DOHH2 (cell line): ENCODE data around the gene SYNCRIP.

Experiments
- H3F3A ChIP-seq: fragments of 200-600 bp; sonication (generic), shearing (Covaris generic); 2 replicates; pipeline ENCODE4 v1.6.0; 2016; ENCODE audit warnings: antibody characterized with exemption, mild to moderate bottlenecking; ENCODE audit not compliant: control insufficient read depth, insufficient read depth
- H3K27ac ChIP-seq: fragments of 200-600 bp; sonication (generic); 2 replicates; pipeline ENCODE4 v1.5.1; 2014; ENCODE audit warnings: low read depth, mild to moderate bottlenecking, low read length, moderate library complexity
- H3K27me3 ChIP-seq: fragments of 200-600 bp; sonication (generic); 2 replicates; pipeline ENCODE4 v1.6.1; 2014; ENCODE audit warnings: mild to moderate bottlenecking, low read length, mixed read lengths; ENCODE audit not compliant: control insufficient read depth
- H3K36me3 ChIP-seq: fragments of 200-600 bp; sonication (generic); 2 replicates; pipeline ENCODE4 v1.6.1; 2014; ENCODE audit warnings: mild to moderate bottlenecking, low read length, moderate library complexity, mixed read lengths; ENCODE audit not compliant: control insufficient read depth
- H3K4me1 ChIP-seq: fragments of 200-600 bp; sonication (generic); 2 replicates; pipeline ENCODE4 v1.6.1; 2014; ENCODE audit warnings: mild to moderate bottlenecking, low read length, mixed read lengths; ENCODE audit not compliant: control insufficient read depth
- H3K4me2 ChIP-seq: fragments of 200-600 bp; sonication (generic); 2 replicates; pipeline ENCODE4 v1.6.0; 2014; ENCODE audit warnings: mild to moderate bottlenecking, low read length, moderate library complexity
- H3K4me3 ChIP-seq: fragments of 200-600 bp; sonication (generic); 2 replicates; pipeline ENCODE4 v1.5.1; 2014; ENCODE audit warnings: mild to moderate bottlenecking, low read length, mixed read lengths
- H3K79me2 ChIP-seq: fragments of 200-600 bp; sonication (generic); 2 replicates; pipeline ENCODE4 v1.6.1; 2014; ENCODE audit warnings: mild to moderate bottlenecking, low read length, mixed read lengths; ENCODE audit not compliant: control insufficient read depth
- H3K9me2 ChIP-seq: fragments of 200-600 bp; sonication (generic); replicated peaks from 2 replicates; pipeline ENCODE4 v1.6.1; 2014; ENCODE audit warnings: mild to moderate bottlenecking, low read length, mixed read lengths; ENCODE audit not compliant: control insufficient read depth
- H3K9me3 ChIP-seq: fragments of 200-600 bp; sonication (generic); 2 replicates; pipeline ENCODE4 v1.6.1; 2014; ENCODE audit warnings: antibody characterized with exemption, low read length, mixed read lengths; ENCODE audit not compliant: control insufficient read depth, insufficient read depth
- H4K20me1 ChIP-seq: fragments of 200-600 bp; sonication (generic); 2 replicates; pipeline ENCODE4 v1.6.0; 2014; ENCODE audit warnings: low read depth, mild to moderate bottlenecking, antibody characterized with exemption, low read length, moderate library complexity; ENCODE audit not compliant: control insufficient read depth, insufficient read depth
- EZH2phosphoT487 ChIP-seq: fragments of 200-600 bp; sonication (generic); IDR thresholded peaks from 2 replicates; pipeline ENCODE4 v1.6.1; 2017; ENCODE audit warnings: borderline replicate concordance, mild to moderate bottlenecking, antibody characterized with exemption, low read length, moderate library complexity, mixed read lengths
- TF ChIP-seq, protein P1 (sequence below): fragments of 200-600 bp; sonication (generic); IDR thresholded peaks from one replicate; pipeline ENCODE4 v1.5.1; 2014; ENCODE audit warnings: antibody characterized with exemption, mild to moderate bottlenecking, low read depth, low read length; ENCODE audit not compliant: poor library complexity, severe bottlenecking

SYNCRIP gene

DNA sequence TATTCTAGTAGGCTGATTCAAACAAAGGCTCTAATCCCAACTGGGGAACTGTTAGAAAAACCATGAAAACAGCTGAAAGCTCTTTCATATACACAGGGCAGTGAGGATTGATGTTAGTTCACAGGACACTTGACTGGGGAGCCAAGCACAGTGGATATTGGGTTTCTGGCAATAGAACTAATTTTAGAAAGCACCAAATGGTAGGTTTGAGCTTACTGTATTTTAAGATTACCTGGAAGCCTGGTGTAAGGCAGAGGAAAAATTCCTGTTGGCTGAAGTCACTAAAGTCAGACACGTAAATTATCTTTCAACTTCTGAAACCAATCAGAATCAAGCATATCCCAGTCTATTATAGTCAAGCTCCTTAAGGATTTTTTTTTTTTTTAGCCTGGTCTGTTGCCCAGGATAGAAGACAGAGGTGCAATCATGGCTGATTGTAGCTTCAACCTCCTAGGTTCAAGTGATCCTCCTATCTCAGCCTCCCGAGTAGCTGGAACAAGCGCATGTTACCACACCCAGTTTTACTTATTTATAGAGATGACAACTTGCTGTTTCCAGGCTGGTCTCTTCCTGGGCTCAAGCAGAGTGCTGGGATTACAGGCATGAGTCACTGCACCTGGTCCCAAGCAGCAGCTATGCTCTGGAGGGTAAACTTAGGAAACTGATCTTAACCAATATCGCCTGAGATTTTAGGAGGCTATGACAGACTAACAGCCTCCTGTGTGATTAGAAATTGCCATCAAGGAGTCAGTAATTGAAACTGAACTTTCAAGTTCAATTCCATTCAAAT is 32.5 kb upstream of the SYNCRIP start:
- Histone ChIP-seq H3K27me3 (no peaks in the 10 kb centered on the region), H3F3A (peaks cover 75% of the 10 kb centered on the region), H4K20me1 (peaks cover 28% of the 10 kb centered on the region), H3K9me3 (no peaks in the 10 kb centered on the region), H3K4me1 (peaks cover 64% of the 10 kb centered on the region), H3K4me3 (peak overlapping the region; percentile 91), H3K4me2 (peak overlapping the region; percentile 67), H3K27ac (peak overlapping the region; percentile 86), H3K36me3 (peaks cover 64% of the 10 kb centered on the region), H3K9me2 (no peaks in the 10 kb centered on the region), H3K79me2 (peaks cover 70% of the 10 kb centered on the region)
- TF ChIP-seq, protein P1, sequence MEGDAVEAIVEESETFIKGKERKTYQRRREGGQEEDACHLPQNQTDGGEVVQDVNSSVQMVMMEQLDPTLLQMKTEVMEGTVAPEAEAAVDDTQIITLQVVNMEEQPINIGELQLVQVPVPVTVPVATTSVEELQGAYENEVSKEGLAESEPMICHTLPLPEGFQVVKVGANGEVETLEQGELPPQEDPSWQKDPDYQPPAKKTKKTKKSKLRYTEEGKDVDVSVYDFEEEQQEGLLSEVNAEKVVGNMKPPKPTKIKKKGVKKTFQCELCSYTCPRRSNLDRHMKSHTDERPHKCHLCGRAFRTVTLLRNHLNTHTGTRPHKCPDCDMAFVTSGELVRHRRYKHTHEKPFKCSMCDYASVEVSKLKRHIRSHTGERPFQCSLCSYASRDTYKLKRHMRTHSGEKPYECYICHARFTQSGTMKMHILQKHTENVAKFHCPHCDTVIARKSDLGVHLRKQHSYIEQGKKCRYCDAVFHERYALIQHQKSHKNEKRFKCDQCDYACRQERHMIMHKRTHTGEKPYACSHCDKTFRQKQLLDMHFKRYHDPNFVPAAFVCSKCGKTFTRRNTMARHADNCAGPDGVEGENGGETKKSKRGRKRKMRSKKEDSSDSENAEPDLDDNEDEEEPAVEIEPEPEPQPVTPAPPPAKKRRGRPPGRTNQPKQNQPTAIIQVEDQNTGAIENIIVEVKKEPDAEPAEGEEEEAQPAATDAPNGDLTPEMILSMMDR = no peak
- TF ChIP-seq EZH2phosphoT487 = no peak

DNA sequence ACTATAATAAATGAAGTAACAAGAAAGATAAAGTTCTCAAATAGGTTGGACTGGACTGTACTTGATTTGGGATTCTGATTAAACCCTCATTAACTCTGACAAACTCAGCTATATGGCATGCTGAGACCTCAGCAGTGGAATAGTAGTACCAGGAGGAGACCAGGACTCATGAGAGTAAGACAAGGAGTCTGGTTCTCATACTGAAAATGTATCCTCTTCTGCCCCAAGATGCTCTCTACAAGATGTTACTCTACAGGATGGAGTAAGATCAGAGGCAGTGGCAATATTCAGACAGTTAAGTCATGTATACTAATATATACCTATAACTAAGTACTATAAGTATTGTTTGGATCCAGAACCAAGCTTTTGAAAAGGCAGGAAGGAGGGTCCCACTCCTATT is 31.9 kb upstream of the SYNCRIP start:
- Histone ChIP-seq H3K9me2 (no peaks in the 10 kb centered on the region), H3F3A (peaks cover 81% of the 10 kb centered on the region), H3K4me3 (peak overlapping the region; percentile 91), H3K36me3 (peaks cover 60% of the 10 kb centered on the region), H3K4me2 (peak overlapping the region; percentile 67), H3K79me2 (peaks cover 64% of the 10 kb centered on the region), H3K27ac (peak overlapping the region; percentile 86), H3K9me3 (no peaks in the 10 kb centered on the region), H3K27me3 (no peaks in the 10 kb centered on the region), H4K20me1 (peaks cover 28% of the 10 kb centered on the region), H3K4me1 (peaks cover 66% of the 10 kb centered on the region)
- TF ChIP-seq, protein P1 = no peak
- no peak for TF ChIP-seq EZH2phosphoT487

DNA sequence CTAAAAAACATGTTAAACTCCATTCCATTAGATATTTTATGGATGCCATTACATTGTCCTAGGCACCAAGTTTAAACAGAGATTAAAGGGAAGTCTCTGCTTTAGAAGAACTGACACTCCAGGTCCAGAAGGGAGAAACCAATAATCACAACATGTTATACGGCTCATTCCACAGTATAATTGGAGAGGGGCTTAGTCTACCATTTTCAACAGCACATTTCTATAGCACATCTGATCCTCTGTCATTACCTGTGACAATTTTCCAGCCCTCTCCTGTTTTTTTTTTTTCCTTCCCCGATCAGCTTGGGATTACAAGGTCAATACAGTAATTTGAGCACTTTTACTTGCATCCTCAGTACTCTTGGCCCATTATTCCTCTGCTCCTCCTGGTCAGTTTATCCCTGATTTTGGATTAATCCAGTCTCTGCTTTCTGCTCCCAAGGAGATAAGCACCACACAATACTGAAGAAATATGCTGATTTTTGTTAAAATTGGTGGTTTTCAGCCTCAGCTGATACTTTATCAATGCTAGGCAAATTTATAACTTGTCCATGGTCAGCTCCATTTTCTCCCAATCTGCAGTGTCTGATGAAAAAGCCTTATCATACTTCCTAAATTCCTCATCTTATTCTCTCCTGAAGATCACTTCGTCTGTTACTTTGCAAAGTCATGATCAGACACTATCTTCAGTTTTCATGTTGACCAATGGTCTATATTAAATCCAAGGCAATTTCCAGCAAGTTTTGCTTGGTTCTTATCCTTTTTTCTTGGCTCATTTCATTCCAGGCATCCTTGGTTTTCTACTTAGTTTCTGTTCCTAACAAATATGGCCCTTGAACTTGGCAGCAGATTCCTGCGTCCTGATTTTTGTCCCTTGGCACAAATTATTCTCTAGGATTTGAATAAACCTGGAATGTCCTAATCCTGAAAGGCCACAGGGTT is 30.8 kb upstream of the SYNCRIP start:
- H3K9me3 ChIP-seq = no peaks in the 10 kb centered on the region
- peaks cover 77% of the 10 kb centered on the region for H3K4me1 ChIP-seq
- H3K9me2 ChIP-seq = no peaks in the 10 kb centered on the region
- TF ChIP-seq, protein P1 = no peak
- TF ChIP-seq EZH2phosphoT487 = no peak
- H3K4me2 ChIP-seq = peak overlapping the region; percentile 67
- H3F3A ChIP-seq = peaks cover 85% of the 10 kb centered on the region
- peak overlapping the region; percentile 86 for H3K27ac ChIP-seq
- 0 out of 2 replicates have a peak overlapping the region, but pooled peaks have one; percentile 4 for H3K4me3 ChIP-seq
- H4K20me1 ChIP-seq = peaks cover 28% of the 10 kb centered on the region
- peaks cover 60% of the 10 kb centered on the region for H3K79me2 ChIP-seq
- no peaks in the 10 kb centered on the region for H3K27me3 ChIP-seq
- H3K36me3 ChIP-seq = peaks cover 53% of the 10 kb centered on the region
